Smooth muscle cell (in vitro differentiated cells): Measurements from ENCODE around the gene SAPCD2. TPM values are rescaled to one million over a fixed set of nuclear protein-coding genes. Genes with fewer than 3 reads are reported as not detected.

Experiments
- DNase-seq: peaks from one replicate; lab custom pipeline; 2025; ENCODE audit not compliant: unreplicated experiment; lab: John Stamatoyannopoulos, UW
- H2AFZ ChIP-seq: fragments of 200-600 bp; sonication (generic); 2 replicates; pipeline ENCODE4 v1.6.0; 2016; ENCODE audit warnings: antibody characterized with exemption, low read depth, mild to moderate bottlenecking
- H3F3A ChIP-seq: fragments of 200-600 bp; sonication (generic); 2 replicates; pipeline ENCODE4 v1.6.0; 2017; ENCODE audit warnings: antibody characterized with exemption, low read depth
- H3K27ac ChIP-seq: fragments of 200-600 bp; sonication (generic); 2 replicates; pipeline ENCODE4 v1.5.1; 2016; ENCODE audit warnings: low read depth, mild to moderate bottlenecking
- H3K27me3 ChIP-seq: fragments of 200-600 bp; sonication (generic); 2 replicates; pipeline ENCODE4 v1.6.1; 2016; ENCODE audit warnings: low read depth, mild to moderate bottlenecking
- H3K36me3 ChIP-seq: fragments of 200-600 bp; sonication (generic); 2 replicates; pipeline ENCODE4 v1.5.1; 2016; ENCODE audit warnings: low read depth
- H3K4me1 ChIP-seq: fragments of 200-600 bp; sonication (generic); 2 replicates; pipeline ENCODE4 v1.5.1; 2016; ENCODE audit warnings: low read depth
- H3K4me2 ChIP-seq: fragments of 200-600 bp; sonication (generic); 2 replicates; pipeline ENCODE4 v1.6.0; 2016; ENCODE audit warnings: mild to moderate bottlenecking
- H3K4me3 ChIP-seq: fragments of 200-600 bp; sonication (generic); 2 replicates; pipeline ENCODE4 v1.5.1; 2016; ENCODE audit warnings: mild to moderate bottlenecking
- H3K79me2 ChIP-seq: fragments of 200-600 bp; sonication (generic); 2 replicates; pipeline ENCODE4 v1.6.0; 2016; ENCODE audit warnings: low read depth, mild to moderate bottlenecking
- H3K9ac ChIP-seq: fragments of 200-600 bp; sonication (generic); 2 replicates; pipeline ENCODE4 v1.6.0; 2016; ENCODE audit warnings: low read depth
- H3K9me3 ChIP-seq: fragments of 200-600 bp; sonication (generic); replicated peaks from 2 replicates; pipeline ENCODE4 v1.5.1; 2016; ENCODE audit warnings: low read depth
- H4K20me1 ChIP-seq: fragments of 200-600 bp; sonication (generic); 2 replicates; pipeline ENCODE4 v1.6.0; 2016; ENCODE audit warnings: low read depth
- WGBS: methylation state at CpG from one replicate; pipeline ENCODE4 v1.1.7; 2016; ENCODE audit warnings: low lambda C conversion rate; 5-methylcytosine and 5-hydroxymethylcytosine counted together
- polyA plus RNA-seq: library from polyadenylated mRNA; unstranded; fragments of >200 nt; fragmentation: Nextera tagmentation; extraction: Ambion mirVana; gene quantifications from 2 replicates; pipeline ENCODE4 v1.2.1, GENCODE V29; 2016
- total RNA-seq: library from RNA; depleted of rRNA; stranded (reverse); fragments of >200 nt; gene quantifications from 2 replicates; pipeline ENCODE4 v1.2.3, GENCODE V29; 2014
- TF ChIP-seq, protein P1 (sequence below): fragments of 200-600 bp; sonication (generic); IDR thresholded peaks from 2 replicates; pipeline ENCODE4 v1.5.1; 2017; ENCODE audit warnings: borderline replicate concordance, mild to moderate bottlenecking, antibody characterized with exemption; ENCODE audit not compliant: insufficient read depth, poor library complexity, severe bottlenecking

Gene SAPCD2
- total and polyA plus RNA-seq, 2 experiments from 2014 or later, result 1.9 to 3.9 TPM

DNA sequence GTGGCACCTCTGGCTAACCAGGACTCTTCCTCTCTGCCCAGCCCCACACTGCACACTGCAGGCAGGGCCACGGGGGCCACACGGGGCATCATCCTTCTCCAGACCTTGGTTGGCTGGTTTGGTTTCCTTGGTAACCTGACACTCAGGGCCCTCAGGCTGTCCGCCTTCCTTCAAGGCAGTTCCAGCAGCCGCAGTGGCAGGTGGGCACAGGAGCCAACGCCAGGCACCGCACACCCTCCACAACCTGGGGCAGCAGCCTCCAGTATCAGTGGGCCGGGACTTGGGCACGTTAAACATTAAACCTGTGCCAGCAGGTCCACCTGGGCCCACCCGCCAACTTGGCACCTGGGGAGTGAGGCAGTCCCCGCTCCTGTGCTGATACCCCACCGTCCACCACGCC lies 26.3 kb downstream of the SAPCD2 start:
- Histone ChIP-seq H3F3A (no peaks in the 10 kb centered on the region), H3K4me1 (peaks cover 12% of the 10 kb centered on the region), H3K4me3 (no peak overlapping the region), H2AFZ (no peak overlapping the region), H3K9ac (no peak overlapping the region), H3K36me3 (no peaks in the 10 kb centered on the region), H4K20me1 (peaks cover 12% of the 10 kb centered on the region), H3K9me3 (no peaks in the 10 kb centered on the region), H3K27ac (no peak overlapping the region), H3K79me2 (no peaks in the 10 kb centered on the region), H3K4me2 (no peak overlapping the region), H3K27me3 (peaks cover 42% of the 10 kb centered on the region)
- 90% methylated on average over 12 of the region's 12 CpGs for WGBS
- TF ChIP-seq, protein P1, sequence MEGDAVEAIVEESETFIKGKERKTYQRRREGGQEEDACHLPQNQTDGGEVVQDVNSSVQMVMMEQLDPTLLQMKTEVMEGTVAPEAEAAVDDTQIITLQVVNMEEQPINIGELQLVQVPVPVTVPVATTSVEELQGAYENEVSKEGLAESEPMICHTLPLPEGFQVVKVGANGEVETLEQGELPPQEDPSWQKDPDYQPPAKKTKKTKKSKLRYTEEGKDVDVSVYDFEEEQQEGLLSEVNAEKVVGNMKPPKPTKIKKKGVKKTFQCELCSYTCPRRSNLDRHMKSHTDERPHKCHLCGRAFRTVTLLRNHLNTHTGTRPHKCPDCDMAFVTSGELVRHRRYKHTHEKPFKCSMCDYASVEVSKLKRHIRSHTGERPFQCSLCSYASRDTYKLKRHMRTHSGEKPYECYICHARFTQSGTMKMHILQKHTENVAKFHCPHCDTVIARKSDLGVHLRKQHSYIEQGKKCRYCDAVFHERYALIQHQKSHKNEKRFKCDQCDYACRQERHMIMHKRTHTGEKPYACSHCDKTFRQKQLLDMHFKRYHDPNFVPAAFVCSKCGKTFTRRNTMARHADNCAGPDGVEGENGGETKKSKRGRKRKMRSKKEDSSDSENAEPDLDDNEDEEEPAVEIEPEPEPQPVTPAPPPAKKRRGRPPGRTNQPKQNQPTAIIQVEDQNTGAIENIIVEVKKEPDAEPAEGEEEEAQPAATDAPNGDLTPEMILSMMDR, result no peak
- no peak for DNase-seq

DNA sequence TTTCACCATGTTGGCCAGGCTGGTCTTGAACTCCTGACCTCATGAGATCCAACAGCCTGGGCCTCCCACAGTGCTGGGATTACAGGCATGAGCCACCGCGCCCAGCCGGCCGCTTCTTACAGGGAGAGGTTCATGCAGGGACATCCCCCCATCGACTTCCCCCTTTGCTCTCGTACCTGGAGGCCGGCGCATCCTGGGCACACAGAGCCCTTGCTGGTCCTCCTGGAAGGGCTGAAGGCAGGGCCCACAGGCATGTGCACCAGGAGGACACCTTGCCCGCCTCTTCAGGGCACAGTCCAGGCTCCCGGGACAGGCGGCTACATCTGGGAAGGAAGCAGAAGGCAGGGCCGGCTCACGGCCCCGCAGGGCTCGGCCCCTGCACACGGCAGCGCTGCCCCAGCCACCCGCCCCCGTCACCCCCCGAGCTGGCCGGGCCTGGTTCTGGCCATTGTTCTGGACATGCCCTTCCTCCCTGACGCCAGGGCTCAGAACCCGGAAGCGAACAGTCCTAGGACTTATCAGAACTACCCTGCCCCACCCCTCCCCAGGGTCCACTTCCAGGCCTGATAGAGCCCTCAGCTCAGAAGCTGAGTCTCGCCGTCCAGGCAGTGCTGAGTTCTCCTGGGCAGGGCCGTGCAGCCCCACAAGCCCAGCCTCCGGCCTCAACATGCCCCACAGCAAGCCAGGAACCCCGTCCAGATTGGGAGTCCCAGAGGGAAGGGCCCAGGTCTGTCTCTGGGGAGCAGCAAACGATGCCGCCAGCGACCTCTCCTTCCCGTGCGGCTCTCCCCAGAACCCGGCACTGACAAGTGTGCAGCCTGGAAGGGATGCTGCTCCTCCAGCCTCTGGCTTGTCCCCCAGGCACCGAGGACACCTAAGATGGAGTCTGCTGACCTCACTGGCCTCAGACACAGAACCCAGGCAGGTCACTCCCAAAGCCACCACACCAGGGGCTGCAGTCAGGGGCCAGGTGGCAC lies 27.3 kb downstream of the SAPCD2 start:
- Histone ChIP-seq H3K4me2 (no peak overlapping the region), H3F3A (no peaks in the 10 kb centered on the region), H3K27me3 (peaks cover 34% of the 10 kb centered on the region), H4K20me1 (peaks cover 12% of the 10 kb centered on the region), H3K36me3 (no peaks in the 10 kb centered on the region), H3K9ac (no peak overlapping the region), H2AFZ (no peak overlapping the region), H3K4me3 (no peak overlapping the region), H3K9me3 (no peaks in the 10 kb centered on the region), H3K27ac (no peak overlapping the region), H3K4me1 (peaks cover 12% of the 10 kb centered on the region), H3K79me2 (no peaks in the 10 kb centered on the region)
- TF ChIP-seq, protein P1, result no peak
- 88% methylated on average over 36 of the region's 36 CpGs for WGBS
- no peak for DNase-seq

DNA sequence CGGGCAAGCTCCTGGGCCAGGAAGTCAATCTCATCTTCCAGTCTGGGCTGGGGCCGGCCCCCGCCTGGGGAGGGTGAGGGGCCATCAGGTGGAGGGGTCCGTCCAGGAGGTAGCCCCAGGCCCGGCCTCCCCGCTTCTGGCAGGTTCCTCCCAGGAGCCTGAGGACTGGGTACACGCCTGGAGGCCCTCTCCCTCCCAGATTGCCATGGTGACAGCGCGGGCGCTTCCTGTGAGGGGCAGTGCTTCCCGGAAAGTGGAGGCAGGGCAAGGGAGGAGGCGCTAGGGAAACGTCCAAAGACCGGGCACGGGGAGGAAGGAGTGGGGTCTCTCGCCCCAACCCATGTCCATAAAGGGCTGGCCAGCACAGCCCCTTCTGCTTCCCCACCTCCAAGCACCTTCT lies 29.2 kb downstream of the SAPCD2 start:
- H3K9ac ChIP-seq, result no peak overlapping the region
- no peaks in the 10 kb centered on the region for H3K36me3 ChIP-seq
- H4K20me1 ChIP-seq, result peaks cover 12% of the 10 kb centered on the region
- no peak for DNase-seq
- H3F3A ChIP-seq, result no peaks in the 10 kb centered on the region
- H3K79me2 ChIP-seq, result no peaks in the 10 kb centered on the region
- no peak overlapping the region for H3K27ac ChIP-seq
- WGBS, result 75% methylated on average over 11 of the region's 16 CpGs
- H3K9me3 ChIP-seq, result no peaks in the 10 kb centered on the region
- H3K4me2 ChIP-seq, result no peak overlapping the region
- H3K27me3 ChIP-seq, result peaks cover 18% of the 10 kb centered on the region
- TF ChIP-seq, protein P1, result no peak
- H2AFZ ChIP-seq, result no peak overlapping the region
- H3K4me3 ChIP-seq, result no peak overlapping the region
- H3K4me1 ChIP-seq, result peaks cover 8% of the 10 kb centered on the region
